ENCODE results near the gene PLCD3. TPM values are rescaled to one million over a fixed set of nuclear protein-coding genes. Genes with fewer than 3 reads are reported as not detected.
A peak's percentile ranks its signal among the peaks of the same experiment; 100 is the strongest.

The PLCD3 gene
- total RNA-seq, 6 experiments from 2014 or later = 2.0 to 26.4 (median 3.0) TPM

DNA sequence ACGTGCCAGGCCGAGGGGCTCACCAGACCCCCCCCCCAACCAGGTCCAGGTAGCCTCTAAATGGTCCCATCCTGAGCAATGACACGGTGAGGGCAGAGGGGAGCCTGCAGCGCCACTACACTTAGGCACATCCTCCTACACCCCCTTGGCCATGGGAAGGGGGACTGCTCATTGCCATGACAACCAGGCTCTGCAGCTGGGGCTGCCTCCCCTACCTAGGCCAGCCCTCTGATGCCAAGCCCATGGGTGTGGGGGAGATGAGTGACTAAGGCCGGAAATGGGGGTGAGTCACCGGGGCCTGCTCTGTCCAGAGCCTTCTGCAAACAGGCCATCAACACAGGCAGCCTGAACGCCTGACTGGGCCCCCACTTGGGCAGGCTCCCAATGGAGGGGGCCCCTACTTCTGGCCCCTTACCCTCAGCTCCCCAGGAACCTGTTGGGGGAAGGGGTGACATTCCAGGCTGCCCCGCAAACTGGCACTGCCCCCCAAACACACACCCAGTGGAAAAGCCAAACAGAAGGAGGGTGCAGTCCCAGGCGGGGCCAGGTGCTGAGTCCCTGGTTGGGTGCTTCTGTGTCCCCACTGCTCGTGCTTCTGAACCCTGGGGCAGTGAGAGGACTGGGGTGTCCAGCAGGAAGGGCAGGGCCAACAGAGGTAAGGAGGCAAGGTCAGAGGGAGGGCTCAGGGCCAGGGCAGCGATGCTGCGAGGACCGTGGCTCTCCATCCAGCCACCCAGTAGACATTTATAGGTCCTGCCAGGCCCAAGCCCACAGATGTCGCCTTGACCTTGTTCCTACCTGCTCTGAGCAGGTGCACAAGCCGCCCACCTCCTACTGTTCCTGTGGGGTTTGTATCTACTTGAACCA lies 8.2 kb downstream of the PLCD3 start:
- 86% methylated on average over 6 of the region's 15 CpGs for WGBS (ENCODE audit: insufficient coverage, low coverage, low lambda C conversion rate, missing lambda C conversion rate)
- no peak overlapping the region for H3K4me3 ChIP-seq
- no peak for TF ChIP-seq POLR2A (IDR thresholded peaks at IDR 0.05)
- TF ChIP-seq, protein P1, sequence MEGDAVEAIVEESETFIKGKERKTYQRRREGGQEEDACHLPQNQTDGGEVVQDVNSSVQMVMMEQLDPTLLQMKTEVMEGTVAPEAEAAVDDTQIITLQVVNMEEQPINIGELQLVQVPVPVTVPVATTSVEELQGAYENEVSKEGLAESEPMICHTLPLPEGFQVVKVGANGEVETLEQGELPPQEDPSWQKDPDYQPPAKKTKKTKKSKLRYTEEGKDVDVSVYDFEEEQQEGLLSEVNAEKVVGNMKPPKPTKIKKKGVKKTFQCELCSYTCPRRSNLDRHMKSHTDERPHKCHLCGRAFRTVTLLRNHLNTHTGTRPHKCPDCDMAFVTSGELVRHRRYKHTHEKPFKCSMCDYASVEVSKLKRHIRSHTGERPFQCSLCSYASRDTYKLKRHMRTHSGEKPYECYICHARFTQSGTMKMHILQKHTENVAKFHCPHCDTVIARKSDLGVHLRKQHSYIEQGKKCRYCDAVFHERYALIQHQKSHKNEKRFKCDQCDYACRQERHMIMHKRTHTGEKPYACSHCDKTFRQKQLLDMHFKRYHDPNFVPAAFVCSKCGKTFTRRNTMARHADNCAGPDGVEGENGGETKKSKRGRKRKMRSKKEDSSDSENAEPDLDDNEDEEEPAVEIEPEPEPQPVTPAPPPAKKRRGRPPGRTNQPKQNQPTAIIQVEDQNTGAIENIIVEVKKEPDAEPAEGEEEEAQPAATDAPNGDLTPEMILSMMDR (IDR thresholded peaks at IDR 0.05) = no peak
- H3K36me3 ChIP-seq = no peaks in the 10 kb centered on the region
- H3K27ac ChIP-seq = no peak overlapping the region
- no peaks in the 10 kb centered on the region for H3K9me3 ChIP-seq
- no peaks in the 10 kb centered on the region for H3K4me1 ChIP-seq
- H3K27me3 ChIP-seq = no peaks in the 10 kb centered on the region
- ATAC-seq (peak in 1 of 4 donors; percentile 55), DNase-seq (no peak)
- intact Hi-C loops (cut with DNase I) = loop anchor here (10.0 kb wide), 2 partner anchors 199 to 209 kb away; partner anchors contain the start of gene GFAP (in 1 of the 2)

DNA sequence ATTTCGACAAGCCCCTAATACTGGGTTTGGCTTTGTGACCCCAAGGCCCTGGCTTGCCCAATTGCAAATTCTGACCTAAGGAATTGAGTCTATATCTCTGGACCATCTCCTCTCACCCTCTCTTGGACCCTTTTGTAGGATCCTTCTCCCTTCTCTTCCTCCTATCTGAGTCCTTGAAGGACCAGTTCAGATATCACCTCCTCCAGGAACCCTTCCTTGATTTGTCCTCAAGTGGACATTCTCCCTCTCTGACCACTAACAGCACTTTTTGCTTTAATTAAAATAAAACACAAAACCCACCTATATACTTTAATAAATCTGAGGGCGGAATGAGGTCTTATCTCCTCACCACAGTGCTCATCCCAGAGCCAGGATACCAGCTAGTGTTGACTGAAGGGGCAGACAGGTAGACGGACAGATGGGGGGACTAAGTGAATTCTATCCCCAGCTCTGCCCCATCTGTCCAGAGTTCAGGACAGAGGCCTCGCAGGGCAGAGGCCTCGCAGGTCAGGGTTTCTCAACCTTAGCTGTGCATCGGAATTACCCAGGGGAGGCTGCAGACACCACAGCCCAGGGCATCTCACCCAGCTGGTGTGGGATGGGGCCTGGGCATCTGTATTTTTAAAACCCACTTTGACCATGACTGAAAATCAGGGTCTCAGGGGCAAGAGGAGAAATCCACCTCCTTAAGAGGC lies 9.1 kb downstream of the PLCD3 start:
- ATAC-seq (no peak), DNase-seq (no peak)
- H3K27ac ChIP-seq = no peak overlapping the region
- H3K4me1 ChIP-seq = no peaks in the 10 kb centered on the region
- no peak for TF ChIP-seq POLR2A (IDR thresholded peaks at IDR 0.05)
- TF ChIP-seq, protein P1 (IDR thresholded peaks at IDR 0.05) = no peak
- no peak overlapping the region for H3K4me3 ChIP-seq
- intact Hi-C loops (cut with DNase I) = loop anchor here (10.0 kb wide), 2 partner anchors 198 to 208 kb away; partner anchors contain the start of gene GFAP (in 1 of the 2)
- no peaks in the 10 kb centered on the region for H3K36me3 ChIP-seq
- no peaks in the 10 kb centered on the region for H3K9me3 ChIP-seq
- no peaks in the 10 kb centered on the region for H3K27me3 ChIP-seq
- 68% methylated on average over 4 of the region's 6 CpGs for WGBS (ENCODE audit: insufficient coverage, low coverage, low lambda C conversion rate, missing lambda C conversion rate)

DNA sequence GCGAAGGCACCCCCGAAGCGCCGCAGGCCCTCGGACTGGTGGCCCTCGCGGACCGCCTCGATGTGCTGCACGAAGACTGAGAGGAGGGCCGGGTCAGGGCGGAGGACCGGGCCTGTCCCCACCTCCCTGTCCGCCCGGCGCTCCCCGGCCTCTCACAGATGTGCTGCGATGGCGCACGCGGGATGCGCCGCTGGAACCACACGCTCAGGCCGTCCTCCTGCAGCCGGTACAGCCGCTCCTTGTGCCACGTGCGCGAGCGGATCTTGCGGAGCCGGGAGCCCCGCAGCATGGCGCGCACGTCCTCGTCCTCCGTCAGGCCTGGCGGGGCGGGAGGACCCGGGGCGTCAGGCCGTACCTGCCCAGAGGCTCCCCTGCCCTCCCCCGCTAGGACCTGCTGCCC lies 11.3 kb downstream of the PLCD3 start:
- H3K27ac ChIP-seq = no peak overlapping the region
- H3K27me3 ChIP-seq = no peaks in the 10 kb centered on the region
- no peaks in the 10 kb centered on the region for H3K36me3 ChIP-seq
- intact Hi-C loops (cut with DNase I) = loop anchor here (10.0 kb wide), 2 partner anchors 196 to 206 kb away; partner anchors contain the start of gene GFAP (in 1 of the 2)
- DNase-seq = no peak
- no peak for TF ChIP-seq POLR2A (IDR thresholded peaks at IDR 0.05)
- TF ChIP-seq, protein P1 (IDR thresholded peaks at IDR 0.05) = no peak
- ATAC-seq = no peak
- no peaks in the 10 kb centered on the region for H3K9me3 ChIP-seq
- no peak overlapping the region for H3K4me3 ChIP-seq
- no CpG with 5 or more reads among the region's 45 CpGs for WGBS (ENCODE audit: insufficient coverage, low coverage, low lambda C conversion rate, missing lambda C conversion rate)
- H3K4me1 ChIP-seq = no peaks in the 10 kb centered on the region

DNA sequence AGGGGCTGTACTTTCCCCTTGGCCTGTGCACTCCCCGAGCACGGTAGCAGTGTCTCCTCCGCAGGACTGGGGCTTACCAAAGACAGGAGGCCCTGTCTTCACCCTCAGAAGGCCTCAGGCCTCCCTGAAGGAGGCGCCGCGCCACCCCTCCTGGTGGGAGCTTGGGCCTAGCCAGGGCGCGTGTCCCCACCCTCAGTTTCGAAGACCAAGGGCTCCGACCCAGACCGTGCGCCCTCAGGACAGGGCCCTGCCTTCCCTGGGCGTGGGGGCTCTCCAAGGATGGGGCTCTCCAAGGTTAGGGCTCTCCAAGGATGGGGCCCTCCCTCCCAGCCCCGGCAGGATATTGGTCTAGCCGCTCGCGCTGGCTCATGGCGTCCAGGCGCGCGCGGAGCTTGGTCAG lies 11.8 kb downstream of the PLCD3 start:
- H3K36me3 ChIP-seq = no peaks in the 10 kb centered on the region
- no peaks in the 10 kb centered on the region for H3K4me1 ChIP-seq
- no peak overlapping the region for H3K27ac ChIP-seq
- ATAC-seq = no peak
- no CpG with 5 or more reads among the region's 22 CpGs for WGBS (ENCODE audit: insufficient coverage, low coverage, low lambda C conversion rate, missing lambda C conversion rate)
- TF ChIP-seq, protein P1 (IDR thresholded peaks at IDR 0.05) = no peak
- no peak for TF ChIP-seq POLR2A (IDR thresholded peaks at IDR 0.05)
- H3K4me3 ChIP-seq = no peak overlapping the region
- H3K9me3 ChIP-seq = no peaks in the 10 kb centered on the region
- no peaks in the 10 kb centered on the region for H3K27me3 ChIP-seq
- intact Hi-C loops (cut with DNase I) = loop anchor here (10.0 kb wide), 2 partner anchors 196 to 206 kb away; partner anchors contain the start of gene GFAP (in 1 of the 2)
- DNase-seq = no peak

Data from right lobe of liver (tissue), 6 donors.